ENCODE data around the gene HOXA4.

GRCh38 chr7:27156508-27156898 lies 25.9 kb upstream of the HOXA4 start, which contains the start of gene HOXA7:
- TF ChIP-seq POLR2A (IDR thresholded peaks at IDR 0.05; ENCODE audit: low read depth, low read length) (no peak), CTCF (conservative IDR thresholded peaks at IDR 0.05; ENCODE audit: low read depth, low read length) (no peak), MAZ (IDR thresholded peaks at IDR 0.05; ENCODE audit: borderline replicate concordance, low read depth, low read length) (no peak)

Data from IMR-90 (cell line).